Measurements from ENCODE around the gene PSMD13.

DNA sequence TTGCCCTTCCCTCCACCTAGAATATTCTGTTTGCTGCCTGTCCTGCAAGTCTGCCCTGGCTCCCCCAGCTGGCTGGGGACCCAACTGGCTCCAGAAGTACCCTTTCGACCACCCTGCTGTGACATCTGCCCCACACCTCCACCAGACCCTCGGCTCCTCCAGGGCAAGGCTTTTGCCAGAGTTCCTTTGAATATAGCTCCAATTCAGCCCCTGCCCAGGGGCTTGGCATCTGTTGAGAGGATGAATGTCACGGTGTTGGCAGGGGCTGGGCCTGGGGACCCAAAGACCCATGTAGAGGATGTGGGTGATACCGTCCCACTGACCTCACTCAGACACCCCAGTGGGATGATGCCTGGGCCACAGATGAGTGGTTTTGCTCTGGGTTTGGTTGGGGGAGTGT is 45.4 kb downstream of the PSMD13 start:
- TF ChIP-seq, protein P1, sequence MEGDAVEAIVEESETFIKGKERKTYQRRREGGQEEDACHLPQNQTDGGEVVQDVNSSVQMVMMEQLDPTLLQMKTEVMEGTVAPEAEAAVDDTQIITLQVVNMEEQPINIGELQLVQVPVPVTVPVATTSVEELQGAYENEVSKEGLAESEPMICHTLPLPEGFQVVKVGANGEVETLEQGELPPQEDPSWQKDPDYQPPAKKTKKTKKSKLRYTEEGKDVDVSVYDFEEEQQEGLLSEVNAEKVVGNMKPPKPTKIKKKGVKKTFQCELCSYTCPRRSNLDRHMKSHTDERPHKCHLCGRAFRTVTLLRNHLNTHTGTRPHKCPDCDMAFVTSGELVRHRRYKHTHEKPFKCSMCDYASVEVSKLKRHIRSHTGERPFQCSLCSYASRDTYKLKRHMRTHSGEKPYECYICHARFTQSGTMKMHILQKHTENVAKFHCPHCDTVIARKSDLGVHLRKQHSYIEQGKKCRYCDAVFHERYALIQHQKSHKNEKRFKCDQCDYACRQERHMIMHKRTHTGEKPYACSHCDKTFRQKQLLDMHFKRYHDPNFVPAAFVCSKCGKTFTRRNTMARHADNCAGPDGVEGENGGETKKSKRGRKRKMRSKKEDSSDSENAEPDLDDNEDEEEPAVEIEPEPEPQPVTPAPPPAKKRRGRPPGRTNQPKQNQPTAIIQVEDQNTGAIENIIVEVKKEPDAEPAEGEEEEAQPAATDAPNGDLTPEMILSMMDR (IDR thresholded peaks at IDR 0.05; ENCODE audit: insufficient read depth, low read depth, low read length): no peak
- TF ChIP-seq EZH2 (IDR thresholded peaks at IDR 0.05; ENCODE audit: insufficient read depth, low read length): no peak
